Esophagus (tissue), 2 donors: ENCODE measurements around the gene GTF2I. TPM values are rescaled to one million over a fixed set of nuclear protein-coding genes. Genes with fewer than 3 reads are reported as not detected.
"Not testable (repeated sequence)": the region's sequence is repeated elsewhere in the genome, so short reads cannot be mapped to it uniquely, and the experiment has no call there.

Source experiments
- H3K27ac ChIP-seq, 2 donors: one replicate each; pipeline ENCODE4 v1.5.1; 2013; ENCODE audit warnings: low read depth in 2 of 2, mild to moderate bottlenecking in 2 of 2, inconsistent platforms in 1 of 2, low read length in 1 of 2, moderate library complexity in 1 of 2
- H3K27me3 ChIP-seq, 2 donors: one replicate each; pipeline ENCODE4 v1.6.1; 2013; ENCODE audit warnings: low read length in 2 of 2, control low read depth in 1 of 2, mild to moderate bottlenecking in 1 of 2; ENCODE audit not compliant: insufficient read depth in 2 of 2, control insufficient read depth in 1 of 2
- H3K36me3 ChIP-seq, 2 donors: one replicate each; pipeline ENCODE4 v1.6.1; 2013; ENCODE audit warnings: low read length in 1 of 2; ENCODE audit not compliant: control insufficient read depth in 2 of 2, insufficient read depth in 2 of 2
- H3K4me1 ChIP-seq, 2 donors: one replicate each; pipeline ENCODE4 v1.6.1; 2013; ENCODE audit warnings: low read length in 1 of 2; ENCODE audit not compliant: control insufficient read depth in 2 of 2, insufficient read depth in 2 of 2
- H3K4me3 ChIP-seq, 2 donors: one replicate each; pipeline ENCODE4 v1.5.1; 2013; ENCODE audit warnings: low read length in 2 of 2, mild to moderate bottlenecking in 2 of 2, low read depth in 1 of 2, moderate library complexity in 1 of 2
- H3K9me3 ChIP-seq, 2 donors: one replicate each; pipeline ENCODE4 v1.6.1; 2013; ENCODE audit warnings: mild to moderate bottlenecking in 2 of 2, low read depth in 1 of 2, low read length in 1 of 2, moderate library complexity in 1 of 2; ENCODE audit not compliant: control insufficient read depth in 2 of 2, insufficient read depth in 1 of 2
- WGBS, 2 donors: extraction: QIAGEN DNeasy Blood & Tissue Kit; methylation state at CpG; one replicate each; pipeline ENCODE4 v1.1.7; 2013; 5-methylcytosine and 5-hydroxymethylcytosine counted together
- polyA plus RNA-seq, 2 donors: library from polyadenylated mRNA; stranded (reverse); fragments of 200-250 nt; gene quantifications; one replicate each; pipeline ENCODE4 v1.2.3, GENCODE V29; 2013
- donor health status: healthy with polysubstance abuse.
- donor health status: Bipolar disorder and iron deficiency.

Gene GTF2I
- polyA plus RNA-seq, 2 donors, result 33.5 to 40.9 TPM

DNA sequence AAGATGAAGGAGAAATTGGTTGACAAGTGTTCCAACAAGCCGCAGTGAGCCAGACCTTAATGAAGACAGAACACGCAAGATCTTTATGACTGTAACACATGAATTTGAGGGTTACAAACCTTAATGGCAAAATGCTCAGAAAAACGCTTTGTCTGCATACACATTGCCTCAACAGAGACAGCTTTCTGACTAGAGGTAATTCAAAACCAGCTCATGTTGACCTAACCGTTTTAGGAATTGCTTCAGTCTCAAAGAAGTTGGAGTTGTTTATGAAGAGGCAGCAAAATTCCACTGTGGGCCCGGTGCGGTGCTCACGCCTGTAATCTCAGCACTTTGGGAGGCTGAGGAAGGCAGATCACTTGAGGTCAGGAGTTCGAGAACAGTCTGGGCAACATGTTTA is 2.2 kb upstream of the GTF2I start:
- H3K4me1 ChIP-seq, result peaks cover 0 to 3% of the 10 kb centered on the region in 2 donors
- 61 to 74% methylated on average over 8 of the region's 8 CpGs for WGBS, 2 donors
- H3K27me3 ChIP-seq, result no peaks in the 10 kb centered on the region
- no peak overlapping the region for H3K4me3 ChIP-seq
- no peaks in the 10 kb centered on the region for H3K9me3 ChIP-seq
- no peaks in the 10 kb centered on the region for H3K36me3 ChIP-seq
- H3K27ac ChIP-seq, result peak overlapping the region in 1 of 2 donors; percentile 56

DNA sequence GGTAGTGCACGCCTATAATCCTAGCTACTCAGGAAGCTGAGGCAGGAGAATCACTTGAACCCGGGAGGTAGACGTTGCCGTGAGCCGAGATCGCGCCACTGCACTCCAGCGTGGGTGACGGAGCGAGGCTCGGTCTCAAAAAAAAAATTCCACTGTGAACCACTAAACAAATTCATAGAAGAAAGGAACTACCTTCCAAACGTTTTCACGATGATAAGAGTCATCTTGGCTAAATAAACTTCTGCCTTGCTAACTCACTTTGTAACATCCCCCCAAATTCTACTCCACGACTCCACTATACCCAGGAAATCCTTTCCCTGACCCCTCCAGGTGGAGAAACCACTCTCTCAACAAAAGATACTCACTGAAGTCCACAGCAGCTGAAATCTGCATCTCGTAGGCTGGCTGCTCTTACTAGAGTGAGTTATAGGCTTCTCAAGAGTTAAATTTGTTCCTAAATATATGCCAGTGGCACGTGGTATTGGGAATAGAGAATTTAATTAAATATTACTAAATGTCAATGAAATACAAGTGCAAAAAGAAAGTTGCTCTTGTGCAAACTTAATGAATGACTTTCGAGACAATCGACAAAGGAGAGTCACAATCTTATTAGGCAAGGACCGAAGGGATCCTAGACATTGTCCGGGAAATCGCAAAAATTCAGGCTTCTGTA is 1.6 kb upstream of the GTF2I start:
- no peaks in the 10 kb centered on the region for H3K27me3 ChIP-seq
- H3K27ac ChIP-seq, result peak overlapping the region; percentile 88 to 92
- WGBS, 2 donors, result 20 to 29% methylated on average over 21 of the region's 21 CpGs
- H3K36me3 ChIP-seq, result no peaks in the 10 kb centered on the region
- no peaks in the 10 kb centered on the region for H3K9me3 ChIP-seq
- H3K4me3 ChIP-seq, result peak overlapping the region; percentile 5 to 67
- H3K4me1 ChIP-seq, result peaks cover 0 to 3% of the 10 kb centered on the region in 2 donors

DNA sequence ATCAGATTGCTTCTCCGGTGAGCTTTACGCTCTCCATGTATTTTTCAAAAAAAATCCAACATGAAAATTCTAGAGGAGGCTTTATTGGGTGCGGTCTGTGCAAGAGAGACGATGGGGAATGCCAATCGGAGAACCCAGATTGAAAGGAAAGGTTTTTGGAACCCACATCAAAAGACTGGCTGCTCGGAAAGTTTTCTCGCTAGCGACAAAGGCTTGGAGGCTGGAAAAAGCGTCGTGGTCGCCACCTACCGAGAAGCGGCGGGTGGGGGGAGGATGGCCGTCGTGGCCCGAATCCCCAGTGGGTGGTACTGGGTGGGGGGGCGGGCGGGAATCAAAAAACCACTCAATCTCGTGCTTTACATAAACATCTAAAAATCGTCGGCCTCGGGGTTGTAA is 1.1 kb upstream of the GTF2I start:
- Histone ChIP-seq H3K27me3 (no peaks in the 10 kb centered on the region), H3K9me3 (no peaks in the 10 kb centered on the region), H3K27ac (peak overlapping the region; percentile 88 to 92), H3K4me3 (peak overlapping the region; percentile 5 to 67), H3K4me1 (peaks cover 2 to 3% of the 10 kb centered on the region in 2 donors), H3K36me3 (no peaks in the 10 kb centered on the region)
- 0 to 1% methylated on average over 23 of the region's 23 CpGs for WGBS, 2 donors

GRCh38 chr7:74656837-74657691 is 454 bp upstream of the GTF2I start:
- Histone ChIP-seq H3K9me3 (no peaks in the 10 kb centered on the region), H3K27ac (peak overlapping the region; percentile 97 to 99), H3K4me1 (peaks cover 3 to 5% of the 10 kb centered on the region in 2 donors)

GRCh38 chr7:74658178-74659004 is 873 bp downstream of the GTF2I start:
- WGBS, 2 donors, result 1% methylated on average over 66 to 108 of the region's 108 CpGs
- H3K4me1 ChIP-seq, result peaks cover 3 to 5% of the 10 kb centered on the region in 2 donors
- H3K27ac ChIP-seq, result peak overlapping the region; percentile 97 to 99
- peak overlapping the region; percentile 67 to 99 for H3K4me3 ChIP-seq
- no peaks in the 10 kb centered on the region for H3K27me3 ChIP-seq
- H3K36me3 ChIP-seq, result no peaks in the 10 kb centered on the region
- H3K9me3 ChIP-seq, result no peaks in the 10 kb centered on the region

More at GRCh38 chr7:74656837-74657691, 454 bp upstream of the GTF2I start:
- peak overlapping the region; percentile 67 to 99 for H3K4me3 ChIP-seq
- WGBS, 2 donors, result 0 to 1% methylated on average over 58 to 60 of the region's 60 CpGs
- H3K36me3 ChIP-seq, result no peaks in the 10 kb centered on the region
- no peaks in the 10 kb centered on the region for H3K27me3 ChIP-seq

DNA sequence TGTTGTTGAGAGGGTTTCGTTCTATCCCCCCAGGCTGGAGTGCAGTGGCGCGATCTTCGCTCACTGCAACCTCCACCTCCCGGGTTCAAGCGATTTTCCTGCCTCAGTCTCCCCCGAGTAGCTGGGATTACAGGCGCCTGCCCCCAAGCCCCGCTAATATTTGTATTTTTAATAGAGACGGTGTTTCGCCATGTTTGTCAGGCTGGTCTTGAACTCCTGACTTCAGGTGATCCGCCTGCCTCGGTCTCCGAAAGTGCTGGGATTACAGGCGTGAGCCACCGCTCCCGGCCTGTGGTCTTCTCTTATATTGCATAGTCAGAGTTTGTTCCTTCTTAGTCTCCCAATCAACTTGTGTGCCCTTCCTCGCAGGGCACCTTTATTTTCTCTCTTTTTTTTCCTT is 2.7 kb downstream of the GTF2I start:
- H3K4me1 ChIP-seq, H3K36me3 ChIP-seq, H3K9me3 ChIP-seq, H3K27me3 ChIP-seq: not testable (repeated sequence)
- Histone ChIP-seq H3K27ac (peak overlapping the region; percentile 97 to 99), H3K4me3 (peak overlapping the region; percentile 7 to 38)
- 47 to 57% methylated on average over 18 of the region's 18 CpGs for WGBS, 2 donors

GRCh38 chr7:74661836-74662794 is 4.6 kb downstream of the GTF2I start:
- not testable (repeated sequence) for H3K9me3 ChIP-seq, H3K4me3 ChIP-seq, H3K4me1 ChIP-seq, H3K27me3 ChIP-seq, H3K36me3 ChIP-seq
- H3K27ac ChIP-seq, result peak overlapping the region; percentile 52 to 99
- 57 to 69% methylated on average over 21 of the region's 21 CpGs for WGBS, 2 donors

DNA sequence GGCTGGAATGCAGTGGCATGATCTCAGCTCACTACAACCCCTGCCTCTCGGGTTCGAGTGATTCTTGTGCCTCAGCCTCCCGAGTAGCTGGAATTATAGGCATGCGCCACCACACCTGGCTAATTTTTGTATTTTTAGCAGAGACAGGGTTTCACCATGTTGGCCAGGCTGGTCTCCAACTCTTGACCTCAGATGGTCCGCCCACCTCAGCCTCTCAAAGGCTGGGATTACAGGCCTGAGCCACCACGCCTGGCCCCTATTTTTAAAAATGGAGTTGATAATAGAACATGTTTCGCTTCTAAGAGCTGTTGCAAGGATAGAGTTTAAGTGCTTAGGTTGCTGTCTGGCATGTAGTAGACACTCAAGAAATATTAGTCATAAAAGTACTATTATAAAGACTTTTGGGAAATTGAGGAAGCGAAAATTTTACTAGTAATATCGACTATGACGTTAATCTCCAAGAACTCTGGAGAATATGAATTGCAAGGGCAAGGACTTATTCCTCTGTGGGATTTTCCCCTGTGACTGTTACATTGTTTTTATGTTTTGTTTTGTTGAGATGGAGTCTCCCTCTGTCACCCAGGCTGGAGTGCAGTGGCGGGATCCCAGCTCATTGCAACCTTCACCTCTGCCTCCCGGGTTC is 7.9 kb downstream of the GTF2I start:
- Histone ChIP-seq H3K36me3 (no peaks in the 10 kb centered on the region), H3K27ac (peak overlapping the region in 1 of 2 donors; percentile 20), H3K9me3 (no peaks in the 10 kb centered on the region), H3K4me3 (no peak overlapping the region), H3K27me3 (no peaks in the 10 kb centered on the region), H3K4me1 (peaks cover 0 to 5% of the 10 kb centered on the region in 2 donors)
- whole genome bisulfite sequencing, 2 donors, result 91 to 92% methylated on average over 12 of the region's 12 CpGs
